ENCODE measurements around the gene LCN2. TPM values are rescaled to one million over a fixed set of nuclear protein-coding genes. Genes with fewer than 3 reads are reported as not detected.

The LCN2 gene
- total and polyA plus RNA-seq, 9 of the 15 experiments (the other 6 are each of a cell fraction or from before 2014, with no cell fraction given) = 0.10 to 1.2 (median 0.44) TPM; not detected in 1

GRCh38 chr9:128127990-128128835, 21.0 kb upstream of the LCN2 start:
- FAIRE-seq (peak; percentile 77), ATAC-seq (peak; percentile 82), DNase-seq (ENCODE audit: extremely low read depth in 1 of 4, low spot score in 3 of 4) (peak; percentile 89 to 93 (median 90))
- WGBS (ENCODE audit: insufficient coverage, low coverage, missing lambda C conversion rate) = under 1% methylated on average over 59 of the region's 82 CpGs
- intact Hi-C loops (cut with micrococcal nuclease) (loop anchor here (1.0 to 10.0 kb wide), 4 partner anchors 32 to 284 kb away; partner anchors contain the start of genes BBLN, CIZ1, GOLGA2 and SWI5), in situ Hi-C loops (cut with MboI) (no loop called here)
- H3K27me3 ChIP-seq (ENCODE audit: control insufficient read depth in 2 of 2, insufficient read depth in 2 of 2, low read length in 2 of 2) = no peaks in the 10 kb centered on the region
- peaks cover 29% of the 10 kb centered on the region for H3K36me3 ChIP-seq (ENCODE audit: control insufficient read depth, insufficient read depth, low read length)
- ChIA-PET POLR2A (interaction anchor here (0.6 to 2.0 kb wide), 9 partner anchors 10 to 212 kb away, joined by 3 to 4 read pairs (median 3); partner anchors contain the start of genes SLC25A25 and SLC27A4), CTCF (ENCODE audit: low intra/inter-chr PET ratio) (interaction anchor here (0.6 kb wide), 1 partner anchor 387 kb away, joined by 3 read pairs; no protein-coding TSS in a partner anchor)
- no peaks in the 10 kb centered on the region for H3K9me3 ChIP-seq (replicated peaks; ENCODE audit: control insufficient read depth, insufficient read depth, low read depth, low read length)
- peak overlapping the region; percentile 95 to 99 for H3K9ac ChIP-seq (ENCODE audit: insufficient read depth in 1 of 2, low read depth in 2 of 2, low read length in 2 of 2)
- H3K4me3 ChIP-seq = peak overlapping the region; percentile 98
- BruUV-seq (replicated peaks) = no TSS peak
- H3K27ac ChIP-seq (ENCODE audit: extremely low read depth, low read depth, low read length) = peak overlapping the region; percentile 93
- no peaks in the 10 kb centered on the region for H3K9me1 ChIP-seq (ENCODE audit: control insufficient read depth, insufficient read depth, low read length)
- peaks cover 10 to 38% of the 10 kb centered on the region in 2 experiments for H3K4me1 ChIP-seq (replicated peaks in 1 of 2; ENCODE audit: control insufficient read depth in 2 of 2, insufficient read depth in 2 of 2, low read length in 2 of 2)
- H2AFZ ChIP-seq (ENCODE audit: low read depth, low read length) = peak overlapping the region; percentile 93
- peak overlapping the region; percentile 95 for H3K4me2 ChIP-seq (ENCODE audit: insufficient read depth, low read length)
- peaks cover 8% of the 10 kb centered on the region; the same call in 1 of the 2 replicates for H4K20me1 ChIP-seq (replicated peaks; ENCODE audit: control insufficient read depth, insufficient read depth, low read length)
- H3K79me2 ChIP-seq (ENCODE audit: control insufficient read depth, insufficient read depth, low read length) = peaks cover 38% of the 10 kb centered on the region
- TF ChIP-seq RBM25 (IDR thresholded peaks at IDR 0.05; ENCODE audit: low read depth, low read length, severe bottlenecking) (no peak), FOS (IDR thresholded peaks at IDR 0.05; ENCODE audit: extremely low read depth, insufficient read length) (no peak), FOXK2 (conservative IDR thresholded peaks at IDR 0.05 in 1 of 2, IDR thresholded peaks at IDR 0.05 in 1 of 2; ENCODE audit: low read depth in 2 of 2) (peak; percentile 67 to 78; a peak in 3 of 4 replicates), MAX (CRISPR knock-in tag; IDR thresholded peaks at IDR 0.05) (peak; percentile 86), RBM14 (IDR thresholded peaks at IDR 0.05; ENCODE audit: borderline replicate concordance, insufficient read depth, low read depth, low read length) (0 out of 2 replicates have a peak, but pooled peaks have one; percentile 55), FIP1L1 (IDR thresholded peaks at IDR 0.05; ENCODE audit: low read depth, low read length, poor library complexity, severe bottlenecking) (peak; percentile 73), POLR2A (conservative IDR thresholded peaks at IDR 0.05) (peak; percentile 71; the same call in 1 of the 2 replicates), E2F3 (CRISPR knock-in tag; IDR thresholded peaks at IDR 0.05) (no peak), ZKSCAN1 (IDR thresholded peaks at IDR 0.05; ENCODE audit: low read depth, low read length) (no peak), PHB2 (IDR thresholded peaks at IDR 0.05; ENCODE audit: low read depth) (no peak), TBP (optimal IDR thresholded peaks at IDR 0.05; ENCODE audit: low read depth, low read length) (peak; percentile 23), KLF13 (tag; IDR thresholded peaks at IDR 0.05; ENCODE audit: borderline replicate concordance, low read depth) (no peak), SMARCC2 (IDR thresholded peaks at IDR 0.05; ENCODE audit: low read depth) (no peak), OTX1 (CRISPR knock-in tag; IDR thresholded peaks at IDR 0.05) (0 out of 2 replicates have a peak, but pooled peaks have one; percentile 46), TEAD4 (IDR thresholded peaks at IDR 0.05; ENCODE audit: low read length) (no peak; the same call in 1 of the 2 replicates), TEAD4 (CRISPR knock-in tag; IDR thresholded peaks at IDR 0.05; ENCODE audit: borderline replicate concordance) (no peak), SP1 (CRISPR knock-in tag; IDR thresholded peaks at IDR 0.05) (peak; percentile 74), RAD51 (IDR thresholded peaks at IDR 0.05; ENCODE audit: borderline replicate concordance, low read depth) (peak; percentile 90), FOXA3 (CRISPR knock-in tag; conservative IDR thresholded peaks at IDR 0.05 in 1 of 2, IDR thresholded peaks at IDR 0.05 in 1 of 2) (0 out of 4 replicates have a peak, but pooled peaks of 1 of the 2 experiments have one; percentile 19), SUPT5H (IDR thresholded peaks at IDR 0.05) (0 out of 2 replicates have a peak, but pooled peaks have one; percentile 38), TCF3 (CRISPR knock-in tag; IDR thresholded peaks at IDR 0.05) (no peak), CSDE1 (IDR thresholded peaks at IDR 0.05) (no peak), ZNF239 (CRISPR knock-in tag; IDR thresholded peaks at IDR 0.05) (0 out of 2 replicates have a peak, but pooled peaks have one; percentile 4)
